Parathyroid adenoma (tissue), 2 donors: Measurements from ENCODE around the gene EIF2S3B.

ENCODE experiments used
- H2AFZ ChIP-seq: fragments of 300-600 bp; sonication (generic); one replicate; pipeline ENCODE4 v1.7.0; 2017; ENCODE audit warnings: antibody characterized with exemption, mild to moderate bottlenecking
- H3K27ac ChIP-seq: fragments of 300-600 bp; sonication (generic); one replicate; pipeline ENCODE4 v1.7.0; 2017
- H3K27me3 ChIP-seq: fragments of 300-600 bp; sonication (generic); one replicate; pipeline ENCODE4 v1.7.0; 2017; ENCODE audit warnings: low read length; ENCODE audit not compliant: control insufficient read depth, insufficient read depth
- H3K36me3 ChIP-seq: fragments of 300-600 bp; sonication (generic); one replicate; pipeline ENCODE4 v1.7.0; 2017; ENCODE audit warnings: low read length; ENCODE audit not compliant: control insufficient read depth, insufficient read depth
- H3K4me1 ChIP-seq: fragments of 300-600 bp; sonication (generic); one replicate; pipeline ENCODE4 v1.7.0; 2017; ENCODE audit warnings: control low read depth
- H3K4me2 ChIP-seq: fragments of 300-600 bp; sonication (generic); one replicate; pipeline ENCODE4 v1.7.0; 2017; ENCODE audit warnings: low read length
- H3K4me3 ChIP-seq: fragments of 300-600 bp; sonication (generic); one replicate; pipeline ENCODE4 v1.7.0; 2017; ENCODE audit warnings: low read depth, low read length
- H3K79me2 ChIP-seq: fragments of 300-600 bp; sonication (generic); one replicate; pipeline ENCODE4 v1.7.0; 2017; ENCODE audit warnings: control low read depth
- H3K9ac ChIP-seq: fragments of 300-600 bp; sonication (generic); one replicate; pipeline ENCODE4 v1.7.0; 2017; ENCODE audit warnings: mild to moderate bottlenecking
- H3K9me3 ChIP-seq: fragments of 300-600 bp; sonication (generic); one replicate; pipeline ENCODE4 v1.7.0; 2017; ENCODE audit warnings: low read length; ENCODE audit not compliant: control insufficient read depth
- CTCF ChIP-seq: fragments of 300-600 bp; sonication (generic); IDR thresholded peaks from one replicate; pipeline ENCODE4 v1.7.0; 2017; ENCODE audit warnings: antibody characterized with exemption, mild to moderate bottlenecking
- donor health status: primary hyperparathyroidism.

EIF2S3B gene

GRCh38 chr12:10551375-10551774, 45.7 kb downstream of the EIF2S3B start:
- Histone ChIP-seq H2AFZ (no peak overlapping the region), H3K27me3 (no peaks in the 10 kb centered on the region), H3K4me1 (no peaks in the 10 kb centered on the region), H3K79me2 (no peaks in the 10 kb centered on the region), H3K36me3 (no peaks in the 10 kb centered on the region), H3K9me3 (no peaks in the 10 kb centered on the region), H3K9ac (no peak overlapping the region), H3K27ac (no peak overlapping the region), H3K4me3 (no peak overlapping the region), H3K4me2 (no peak overlapping the region)
- no peak for TF ChIP-seq CTCF

- H3K9ac ChIP-seq, result no peak overlapping the region
Observed at GRCh38 chr12:10553148-10553547, 47.5 kb downstream of the EIF2S3B start.

GRCh38 chr12:10554228-10554755, 48.6 kb downstream of the EIF2S3B start:
- H3K9me3 ChIP-seq, result no peaks in the 10 kb centered on the region
- H3K4me1 ChIP-seq, result no peaks in the 10 kb centered on the region
- no peak overlapping the region for H3K27ac ChIP-seq
- H3K9ac ChIP-seq, result no peak overlapping the region
- TF ChIP-seq CTCF, result no peak
- no peaks in the 10 kb centered on the region for H3K36me3 ChIP-seq
- no peaks in the 10 kb centered on the region for H3K79me2 ChIP-seq
- no peaks in the 10 kb centered on the region for H3K27me3 ChIP-seq
- H3K4me3 ChIP-seq, result no peak overlapping the region
- no peak overlapping the region for H2AFZ ChIP-seq
- H3K4me2 ChIP-seq, result no peak overlapping the region

More at GRCh38 chr12:10553148-10553547, 47.5 kb downstream of the EIF2S3B start:
- Histone ChIP-seq H3K4me2 (no peak overlapping the region), H3K9me3 (no peaks in the 10 kb centered on the region), H3K4me3 (no peak overlapping the region), H3K27ac (no peak overlapping the region), H3K27me3 (no peaks in the 10 kb centered on the region), H3K79me2 (no peaks in the 10 kb centered on the region), H3K4me1 (no peaks in the 10 kb centered on the region), H3K36me3 (no peaks in the 10 kb centered on the region), H2AFZ (no peak overlapping the region)
- no peak for TF ChIP-seq CTCF

GRCh38 chr12:10554756-10555481, 49.2 kb downstream of the EIF2S3B start:
- no peak for TF ChIP-seq CTCF

GRCh38 chr12:10557329-10557728, 51.6 kb downstream of the EIF2S3B start:
- Histone ChIP-seq H3K27me3 (no peaks in the 10 kb centered on the region), H3K4me1 (no peaks in the 10 kb centered on the region), H3K27ac (no peak overlapping the region), H3K79me2 (no peaks in the 10 kb centered on the region), H3K9me3 (no peaks in the 10 kb centered on the region), H3K36me3 (no peaks in the 10 kb centered on the region), H3K4me3 (no peak overlapping the region), H3K4me2 (no peak overlapping the region), H2AFZ (no peak overlapping the region), H3K9ac (no peak overlapping the region)
- TF ChIP-seq CTCF, result no peak

More at GRCh38 chr12:10554756-10555481, 49.2 kb downstream of the EIF2S3B start:
- H3K9ac ChIP-seq, result no peak overlapping the region
- H3K27me3 ChIP-seq, result no peaks in the 10 kb centered on the region
- no peak overlapping the region for H3K4me3 ChIP-seq
- H3K4me2 ChIP-seq, result no peak overlapping the region
- H2AFZ ChIP-seq, result no peak overlapping the region
- no peaks in the 10 kb centered on the region for H3K9me3 ChIP-seq
- H3K36me3 ChIP-seq, result no peaks in the 10 kb centered on the region
- no peaks in the 10 kb centered on the region for H3K79me2 ChIP-seq
- no peaks in the 10 kb centered on the region for H3K4me1 ChIP-seq
- no peak overlapping the region for H3K27ac ChIP-seq
